HepG2 (cell line): ENCODE measurements around the gene ACOX3. TPM values are rescaled to one million over a fixed set of nuclear protein-coding genes. Genes with fewer than 3 reads are reported as not detected.

Experiments
- ATAC-seq: fragments of 200-7000 bp; cut with Tn5 transposase; 3 replicates; pipeline ENCODE4 v1.9.1; 2020; ENCODE audit warnings: mild to moderate bottlenecking, moderate library complexity
- BruUV-seq: library from RNA; stranded (reverse); fragments of 400-500 nt; replicated peaks from 2 replicates; lab custom pipeline; 2021; lab: Mats Ljungman, UMichigan
- CTCF ChIA-PET: fragments of 300-600 bp; formaldehyde crosslinking; extraction: SDS; loops from one replicate; lab custom pipeline; 2021; ENCODE audit warnings: low total read pairs, inconsistent platforms, low intra/inter-chr PET ratio; lab: Yijun Ruan, JAX
- POLR2A ChIA-PET: fragments of 350-600 bp; sonication (Branson Sonifier 250); formaldehyde crosslinking; loops from one replicate; lab custom pipeline; 2020; ENCODE audit warnings: antibody characterized with exemption, inconsistent platforms; lab: Yijun Ruan, JAX
- DNase-seq: peaks from one replicate; pipeline ENCODE4 v3.0.0-alpha.2; 2015; ENCODE audit warnings: low spot score
- FAIRE-seq: peaks from 3 replicates; lab custom pipeline; 2011; peaks lifted over from hg19 to GRCh38; lab: Jason Lieb, UNC
- H2AFZ ChIP-seq: one replicate; pipeline ENCODE4 v1.6.1; 2011; ENCODE audit warnings: low read length, inconsistent platforms
- H3K27ac ChIP-seq: fragments of 300-600 bp; 3 replicates; pipeline ENCODE4 v1.8.0; 2011; ENCODE audit warnings: mixed run types, mild to moderate bottlenecking, mixed read lengths, low read length, inconsistent platforms; ENCODE audit not compliant: insufficient read depth; ENCODE audit errors: extremely low read length
- H3K27me3 ChIP-seq, 2 experiments: fragments of 200-600 bp in 1 of 2; 2 replicates in 1 of 2; 3 replicates in 1 of 2; pipeline versions ENCODE4 v1.6.0 to v1.8.0; 2011; ENCODE audit warnings: low read length in 2 of 2, mild to moderate bottlenecking in 2 of 2, moderate library complexity in 2 of 2, inconsistent platforms in 1 of 2; ENCODE audit not compliant: insufficient read depth in 2 of 2, control insufficient read depth in 1 of 2
- H3K36me3 ChIP-seq, 2 experiments: fragments of 200-600 bp in 1 of 2; replicated peaks in 1 of 2; 2 replicates in 1 of 2; 3 replicates in 1 of 2; pipeline versions ENCODE4 v1.5.1 to v1.8.0; 2011; ENCODE audit warnings: low read length in 2 of 2, inconsistent platforms in 1 of 2; ENCODE audit not compliant: insufficient read depth in 2 of 2, control insufficient read depth in 1 of 2
- H3K4me1 ChIP-seq: 2 replicates; pipeline ENCODE4 v1.5.1; 2012; ENCODE audit warnings: low read length, inconsistent platforms; ENCODE audit not compliant: insufficient read depth
- H3K4me2 ChIP-seq: 2 replicates; pipeline ENCODE4 v1.6.0; 2011; ENCODE audit warnings: low read depth, low read length, inconsistent platforms
- H3K4me3 ChIP-seq, 3 experiments: fragments of 200-600 bp in 1 of 3; sonication (generic), shearing (Covaris generic) in 1 of 3; replicated peaks in 1 of 3; 2 replicates each; pipeline ENCODE4 v1.5.1; 2011 to 2016; ENCODE audit warnings: low read length in 3 of 3, inconsistent platforms in 2 of 3, low read depth in 2 of 3, mild to moderate bottlenecking in 2 of 3, control low read depth in 1 of 3, mixed read lengths in 1 of 3; ENCODE audit not compliant: insufficient read depth in 1 of 3
- H3K79me2 ChIP-seq: one replicate; pipeline ENCODE4 v1.6.1; 2011; ENCODE audit warnings: low read length, inconsistent platforms; ENCODE audit not compliant: insufficient read depth
- H3K9ac ChIP-seq: 2 replicates; pipeline ENCODE4 v1.6.0; 2011; ENCODE audit warnings: mild to moderate bottlenecking, low read depth, low read length, inconsistent platforms; ENCODE audit not compliant: insufficient read depth
- H3K9me3 ChIP-seq: 2 replicates; pipeline ENCODE4 v1.5.1; 2012; ENCODE audit warnings: mild to moderate bottlenecking, low read length
- H4K20me1 ChIP-seq: 2 replicates; pipeline ENCODE4 v1.6.0; 2011; ENCODE audit warnings: inconsistent platforms, mild to moderate bottlenecking, low read length, moderate library complexity; ENCODE audit not compliant: insufficient read depth
- CENPX ChIP-seq: sonication (generic); formaldehyde crosslinking; IDR thresholded peaks from 2 replicates; pipeline ENCODE4 v1.9.0; 2021; ENCODE audit warnings: mild to moderate bottlenecking, missing genetic modification reagents, moderate library complexity
- CERS6 ChIP-seq: sonication (generic); formaldehyde crosslinking; IDR thresholded peaks from 2 replicates; pipeline ENCODE4 v1.5.0; 2020; ENCODE audit warnings: missing genetic modification reagents
- KDM6A ChIP-seq: IDR thresholded peaks from 2 replicates; pipeline ENCODE4 v1.6.1; 2016; ENCODE audit warnings: low read depth
- MAX ChIP-seq: IDR thresholded peaks from 2 replicates; pipeline ENCODE4 v1.6.1; 2012; ENCODE audit warnings: inconsistent platforms
- TGIF2 ChIP-seq: IDR thresholded peaks from 2 replicates; pipeline ENCODE4 v1.6.1; 2016; ENCODE audit warnings: control low read depth, missing compliant biosample characterization
- YEATS2 ChIP-seq: sonication (generic); formaldehyde crosslinking; IDR thresholded peaks from 2 replicates; pipeline ENCODE4 v1.4.0; 2020; ENCODE audit warnings: missing genetic modification reagents, borderline replicate concordance
- ZFP36L2 ChIP-seq: sonication (generic); formaldehyde crosslinking; IDR thresholded peaks from 2 replicates; pipeline ENCODE4 v1.4.0; 2020; ENCODE audit warnings: missing genetic modification reagents
- ZFP91 ChIP-seq: sonication (generic); formaldehyde crosslinking; IDR thresholded peaks from 2 replicates; pipeline ENCODE4 v1.9.0; 2022; ENCODE audit warnings: missing genetic modification reagents, mild to moderate bottlenecking, borderline replicate concordance
- ZNF253 ChIP-seq: sonication (generic); formaldehyde crosslinking; IDR thresholded peaks from 2 replicates; pipeline ENCODE4 v1.8.0; 2022; ENCODE audit warnings: mild to moderate bottlenecking, missing genetic modification reagents, borderline replicate concordance
- ZNF496 ChIP-seq: sonication (generic); formaldehyde crosslinking; IDR thresholded peaks from 2 replicates; pipeline ENCODE4 v1.8.1; 2023; ENCODE audit warnings: mild to moderate bottlenecking, moderate library complexity, missing genetic modification reagents; ENCODE audit not compliant: insufficient replicate concordance
- WGBS: methylation state at CpG from one replicate; pipeline ENCODE4 v1.1.6; 2017; ENCODE audit warnings: low lambda C conversion rate; 5-methylcytosine and 5-hydroxymethylcytosine counted together
- in situ Hi-C: cut with HindIII; loops from 2 replicates; pipeline ENCODE4 v1.10.0; 2017; ENCODE audit warnings: low pct_unique_long_range_greater_than_20kb; ENCODE audit not compliant: extremely low pct_ligation_motif_present
- intact Hi-C: fragments of 100-400 bp; cut with micrococcal nuclease; formaldehyde crosslinking; loops from one replicate; pipeline ENCODE4 v1.10.0; 2022; ENCODE audit not compliant: unreplicated experiment
- polyA plus RNA-seq, 8 experiments: library from polyadenylated mRNA; depleted of rRNA in 3 of 8; stranded (reverse) in 7 of 8; unstranded in 1 of 8; fragments of >200 nt; fragmentation: Illumina TruSeq in 4 of 8; extraction: Trizol in 4 of 8; gene quantifications; 2 replicates each; pipeline versions ENCODE4 v1.2.1 to v1.2.3, GENCODE V29; 2011 to 2016; ENCODE audit warnings: low read depth in 4 of 8, missing spikeins in 1 of 8, mixed read lengths in 1 of 8; ENCODE audit not compliant: insufficient read depth in 1 of 8
- total RNA-seq, 5 experiments: library from RNA; depleted of rRNA; stranded (reverse); fragments of >200 nt; fragmentation: Illumina TruSeq; extraction: Trizol; gene quantifications; 2 replicates each; pipeline ENCODE4 v1.2.3, GENCODE V29; 2016; ENCODE audit warnings: low read depth in 1 of 5

ACOX3 gene
- total and polyA plus RNA-seq, 2 of the 13 experiments (the other 11 are each of a cell fraction or from before 2014, with no cell fraction given), result 4.2 to 17.8 TPM

GRCh38 chr4:8387615-8388527, 52.7 kb downstream of the ACOX3 start:
- CTCF ChIA-PET, result no interaction called here
- no peak overlapping the region for H2AFZ ChIP-seq
- POLR2A ChIA-PET, result no interaction called here

More at GRCh38 chr4:8387615-8388527, 52.7 kb downstream of the ACOX3 start:
- Histone ChIP-seq H4K20me1 (no peaks in the 10 kb centered on the region), H3K79me2 (no peaks in the 10 kb centered on the region), H3K9ac (no peak overlapping the region), H3K4me2 (no peak overlapping the region), H3K27ac (no peak overlapping the region), H3K9me3 (no peaks in the 10 kb centered on the region), H3K4me3 (no peak overlapping the region), H3K27me3 (no peaks in the 10 kb centered on the region), H3K4me1 (no peaks in the 10 kb centered on the region), H3K36me3 (peaks cover 3 to 6% of the 10 kb centered on the region in 2 experiments; a peak in 2 of 5 replicates)
- no peak for FAIRE-seq
- ATAC-seq, result no peak
- BruUV-seq, result no TSS peak
- DNase-seq, result no peak
- intact Hi-C loops, result no loop called here
- WGBS, result 90% methylated on average over 25 of the region's 33 CpGs
- in situ Hi-C loops, result no loop called here
- TF ChIP-seq CERS6 (CRISPR knock-in tag), result no peak
- TF ChIP-seq TGIF2 (CRISPR knock-in tag), result no peak
- TF ChIP-seq YEATS2 (CRISPR knock-in tag), result no peak
- TF ChIP-seq ZFP36L2 (CRISPR knock-in tag), result no peak
- no peak for TF ChIP-seq KDM6A
- no peak for TF ChIP-seq MAX
- no peak for TF ChIP-seq CENPX (CRISPR knock-in tag)
- no peak for TF ChIP-seq ZNF496 (CRISPR knock-in tag)
- no peak for TF ChIP-seq ZFP91
- TF ChIP-seq ZNF253 (CRISPR knock-in tag), result no peak
